DMS79 treated with DMSO at 0.1 percent for 48 hours (cell line): ENCODE data around the gene NTM.

Source experiments
- DNase-seq: peaks from one replicate; lab custom pipeline; 2025; lab: John Stamatoyannopoulos, UW

The NTM gene

GRCh38 chr11:131499199-131499598, 128.8 kb downstream of the NTM start:
- DNase-seq = no peak

- DNase-seq = no peak
These were observed 132.6 kb downstream of the NTM start for GRCh38 chr11:131503017-131503416.

DNA sequence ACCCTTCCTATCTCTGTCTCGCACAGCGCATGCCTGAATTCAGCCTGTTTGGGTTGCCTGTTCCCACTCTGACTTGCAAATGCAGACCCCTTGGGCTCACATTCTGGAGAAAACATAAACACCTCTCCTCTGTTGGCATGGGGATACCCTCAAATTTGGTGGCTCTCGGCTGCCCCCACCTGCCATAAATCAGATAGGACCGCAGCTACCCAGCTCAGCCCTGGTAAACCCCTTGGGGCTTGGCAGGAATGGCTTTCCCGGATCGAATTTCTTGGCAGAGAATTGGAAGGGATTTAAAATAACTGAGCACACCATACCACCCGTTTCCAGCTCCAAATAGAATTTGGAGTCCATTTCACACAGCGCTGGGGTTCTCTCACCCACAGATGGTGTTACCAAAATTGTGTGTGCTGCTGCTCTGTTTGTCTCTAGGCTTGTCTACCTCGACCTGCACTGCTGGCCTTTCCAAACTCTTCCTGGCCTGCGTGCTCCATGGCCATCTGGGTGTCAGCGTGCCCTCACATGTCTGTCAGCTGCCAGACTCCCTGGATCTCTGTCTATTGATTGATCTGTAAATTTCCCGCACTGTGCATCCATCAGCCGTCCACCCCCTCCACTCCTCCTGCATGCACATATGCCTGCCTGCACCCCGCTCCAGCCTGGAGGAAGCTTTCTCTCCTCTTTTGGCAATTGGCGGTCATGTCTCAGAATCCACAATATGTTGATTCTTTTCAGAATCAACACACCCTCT, 134.0 kb downstream of the NTM start:
- peak; percentile 76 for DNase-seq

DNA sequence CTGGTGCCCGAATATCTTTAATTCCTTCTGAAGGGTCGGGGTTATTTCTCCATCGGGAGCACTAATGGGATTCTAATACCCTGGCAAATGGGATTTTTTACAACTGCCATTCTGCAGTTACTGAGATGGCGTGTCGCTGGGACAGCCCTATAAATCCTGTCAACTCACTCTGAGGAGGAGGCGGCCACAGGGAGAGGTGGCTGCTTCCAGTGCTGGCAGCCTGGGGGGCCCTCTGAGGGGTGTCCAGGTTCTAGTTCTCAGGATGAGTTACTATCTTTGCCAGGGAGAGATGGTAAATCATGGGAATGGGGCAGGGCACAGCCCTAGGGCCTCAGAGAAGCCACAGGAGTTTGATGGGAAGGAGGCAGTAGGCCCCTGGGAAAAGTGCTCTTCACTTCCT, 135.9 kb downstream of the NTM start:
- no peak for DNase-seq

- no peak for DNase-seq
These were observed 140.2 kb downstream of the NTM start for GRCh38 chr11:131510662-131511061.

DNA sequence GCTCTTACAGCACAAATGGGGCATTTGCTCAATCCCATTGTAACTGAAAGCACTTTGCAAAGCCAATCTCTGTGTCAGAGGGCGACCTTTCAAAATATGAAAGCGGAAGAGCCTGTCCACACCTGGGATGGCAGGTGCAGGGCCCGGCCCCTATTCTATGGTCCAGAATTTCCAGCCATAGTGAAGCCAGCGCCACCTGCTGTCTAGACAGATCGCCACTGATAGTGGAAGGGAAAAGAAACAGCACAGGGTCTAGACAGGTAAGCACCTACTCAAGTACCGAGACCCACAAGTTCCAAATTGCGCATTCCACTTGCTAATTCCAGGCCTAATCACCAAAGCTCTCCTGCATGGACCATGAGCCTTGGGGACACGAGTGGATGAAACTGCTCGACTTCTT, 141.4 kb downstream of the NTM start:
- peak; percentile 8 for DNase-seq

DNA sequence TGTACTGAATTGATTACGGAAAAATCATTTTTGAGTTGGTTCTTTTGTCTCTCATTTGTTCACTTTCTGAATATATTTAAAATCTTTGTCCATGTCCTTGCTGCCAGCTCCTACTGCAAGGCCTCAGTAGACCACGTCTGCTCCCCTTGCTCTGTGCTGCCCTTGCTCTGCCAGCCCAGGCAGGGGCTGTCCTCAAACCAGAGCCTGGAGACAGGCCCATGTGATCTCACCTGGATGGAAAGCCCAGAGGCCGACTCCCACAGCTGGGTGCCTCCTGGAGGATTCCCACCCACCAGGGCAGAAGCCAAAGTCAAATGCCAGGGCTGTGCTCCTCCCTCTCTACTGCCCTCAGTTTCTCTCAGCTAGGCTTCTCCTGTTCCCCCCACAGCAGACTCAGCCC, 141.8 kb downstream of the NTM start:
- no peak for DNase-seq

GRCh38 chr11:131514062-131514461, 143.6 kb downstream of the NTM start:
- DNase-seq = no peak

- no peak for DNase-seq
These were observed 148.0 kb downstream of the NTM start for GRCh38 chr11:131518305-131518838.

DNA sequence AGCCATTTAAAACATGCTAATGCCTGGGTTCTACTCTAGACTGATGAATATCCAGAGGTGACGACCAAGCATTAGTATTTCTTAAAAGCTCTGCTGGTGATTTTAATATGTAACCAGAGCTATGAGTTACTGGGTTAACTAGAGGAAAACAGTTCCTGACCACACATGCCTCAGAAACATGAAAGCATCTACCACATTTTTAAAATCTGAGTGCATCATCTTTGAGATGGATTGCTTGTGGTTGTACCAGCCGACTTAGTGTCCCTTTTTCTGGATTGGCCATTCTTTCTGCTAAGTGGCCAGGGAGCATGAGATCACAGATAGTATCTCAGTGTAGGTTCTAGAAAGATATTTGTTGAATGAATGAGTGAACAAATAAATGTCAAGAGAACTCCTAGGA, 152.4 kb downstream of the NTM start:
- DNase-seq = no peak

- DNase-seq = no peak
These were observed 160.0 kb downstream of the NTM start for GRCh38 chr11:131530407-131530806.

GRCh38 chr11:131533149-131533548, 162.7 kb downstream of the NTM start:
- DNase-seq = no peak

DNA sequence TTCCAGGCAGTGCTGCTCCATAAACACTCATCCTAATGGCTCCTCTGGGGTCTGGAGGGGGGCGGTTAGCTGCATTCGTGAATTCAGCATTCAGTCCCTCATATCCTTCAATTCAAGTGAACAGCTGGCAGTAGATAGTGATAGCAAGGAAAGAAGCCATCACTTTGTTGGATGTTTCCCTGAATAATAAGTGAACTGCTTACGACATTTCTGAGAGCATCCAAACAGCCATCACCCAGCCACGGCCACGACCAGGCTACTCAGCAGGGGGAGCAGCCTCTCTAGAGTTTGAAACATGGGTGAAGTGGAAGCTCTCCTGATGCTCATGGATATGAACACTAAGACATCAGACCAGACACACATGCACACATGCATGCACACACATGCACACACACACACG, 163.6 kb downstream of the NTM start:
- DNase-seq = no peak

DNA sequence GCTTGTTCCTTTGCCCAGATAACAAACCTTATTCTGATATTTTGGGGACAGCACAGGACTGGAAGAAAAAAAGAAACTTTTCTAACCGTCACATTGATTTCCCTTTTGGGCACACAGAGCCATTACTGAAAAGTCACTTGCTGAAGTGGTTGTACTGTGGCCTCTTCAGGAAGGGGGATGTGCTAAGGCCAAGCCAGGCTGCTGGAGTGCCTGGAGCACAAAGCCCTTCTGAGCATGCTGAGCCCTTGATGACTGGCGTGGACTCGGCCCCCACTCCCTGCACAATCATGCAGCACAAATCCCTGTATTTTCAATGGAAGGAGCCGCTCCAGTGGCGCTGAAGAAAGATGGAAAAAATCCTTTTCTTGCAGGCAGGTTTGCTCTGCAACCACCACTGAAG, 164.2 kb downstream of the NTM start:
- DNase-seq = no peak

- DNase-seq = no peak
These were observed 165.7 kb downstream of the NTM start for GRCh38 chr11:131536159-131536558.

GRCh38 chr11:131537196-131537595, 166.8 kb downstream of the NTM start:
- no peak for DNase-seq

DNA sequence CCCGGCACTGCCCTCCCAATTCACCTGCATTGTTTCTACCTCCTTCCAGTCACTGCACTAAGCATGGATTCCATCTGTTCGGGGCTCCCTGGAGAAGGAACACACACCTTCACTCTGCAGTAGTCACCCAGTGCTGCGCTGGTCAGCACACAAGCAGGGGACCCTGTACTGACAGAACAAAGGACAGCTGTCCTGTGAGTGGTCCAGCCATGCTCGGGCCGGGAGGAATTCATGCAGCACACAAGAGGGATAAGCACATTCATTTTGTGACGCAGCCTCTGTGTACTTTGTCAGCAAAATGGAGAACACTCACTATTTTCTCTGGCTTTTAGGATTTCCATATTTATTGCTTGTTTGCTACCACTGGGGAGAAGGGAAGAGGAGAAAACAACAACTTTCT, 167.3 kb downstream of the NTM start:
- no peak for DNase-seq

GRCh38 chr11:131538322-131538721, 167.9 kb downstream of the NTM start:
- no peak for DNase-seq

GRCh38 chr11:131540676-131541075, 170.3 kb downstream of the NTM start:
- no peak for DNase-seq

- no peak for DNase-seq
These were observed 173.1 kb downstream of the NTM start for GRCh38 chr11:131543389-131544025.

DNA sequence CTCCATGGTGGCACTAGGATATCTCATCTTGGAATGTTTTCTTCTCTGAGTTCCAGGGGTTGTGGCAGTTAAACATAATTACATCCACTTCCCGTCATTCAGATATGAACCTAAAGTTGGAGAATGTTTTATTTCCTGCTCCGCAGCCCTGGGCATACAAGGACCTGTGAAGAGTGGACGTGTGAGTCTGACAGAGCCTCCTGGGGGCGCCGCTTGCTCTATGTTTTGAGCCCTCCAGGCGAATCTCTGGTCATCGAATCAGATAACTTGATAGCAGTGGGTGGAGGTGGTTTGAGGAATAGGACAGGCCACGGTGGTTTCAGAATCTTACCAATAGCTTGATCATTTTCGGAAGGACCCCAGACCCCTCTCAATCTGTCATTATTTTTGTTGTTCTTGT, 174.2 kb downstream of the NTM start:
- DNase-seq = no peak

DNA sequence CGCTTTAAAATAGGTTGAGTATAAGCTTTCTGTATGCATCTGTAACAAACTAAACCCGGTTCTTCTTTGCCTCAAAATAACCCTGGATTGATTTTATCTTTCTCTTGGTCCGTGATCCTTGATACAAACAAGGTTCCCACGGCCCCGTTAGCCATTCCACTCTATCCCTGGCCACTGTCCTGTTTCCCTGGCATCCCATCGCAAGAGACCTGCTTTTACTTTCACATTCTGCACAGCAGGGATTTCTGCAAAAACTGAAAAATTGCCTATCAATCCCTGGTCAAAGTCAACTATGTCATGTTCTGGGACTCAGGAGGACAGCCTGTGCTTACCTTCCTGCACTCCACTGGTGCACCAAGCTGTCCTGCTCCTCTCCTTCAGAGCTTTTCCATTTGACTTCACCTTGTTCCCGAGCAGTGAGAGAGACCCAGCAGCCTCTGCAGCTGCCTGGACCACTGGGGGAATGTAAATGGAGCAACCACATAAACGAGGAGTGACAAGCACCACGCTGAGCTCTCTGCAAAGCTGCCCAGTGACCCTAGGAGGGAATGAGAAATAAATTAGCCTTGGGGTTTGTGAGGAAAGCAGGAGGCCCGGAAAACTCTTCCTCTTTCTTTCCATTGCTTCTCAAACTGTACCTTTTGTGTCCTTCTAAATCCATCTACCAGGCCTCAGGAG, 175.9 kb downstream of the NTM start:
- peak; percentile 16 for DNase-seq

GRCh38 chr11:131549099-131549498, 178.7 kb downstream of the NTM start:
- DNase-seq = no peak
